T-helper 1 cell treated with Interleukin-12 subunit alpha and Interleukin-12 subunit beta and Interleukin-4 antibody, amounts not matched to agents 30 μg/mL and 1 μg/mL, for 36 hours (primary cell): ENCODE results near the gene TNFRSF17.

Experiments used
- H3K27ac Mint-ChIP-seq: one replicate; pipeline ENCODE4 v1.8.0; 2021; ENCODE audit warnings: mild to moderate bottlenecking, mixed read lengths
- H3K27me3 Mint-ChIP-seq: one replicate; pipeline ENCODE4 v1.8.0; 2021; ENCODE audit warnings: low read depth, mixed read lengths
- H3K36me3 Mint-ChIP-seq: one replicate; pipeline ENCODE4 v1.8.0; 2021; ENCODE audit warnings: low read depth, mixed read lengths
- H3K4me1 Mint-ChIP-seq: one replicate; pipeline ENCODE4 v1.8.0; 2021; ENCODE audit warnings: low read depth, mixed read lengths
- H3K4me3 Mint-ChIP-seq: one replicate; pipeline ENCODE4 v1.8.0; 2021; ENCODE audit warnings: mild to moderate bottlenecking, moderate library complexity, mixed read lengths
- H3K9me3 Mint-ChIP-seq: one replicate; pipeline ENCODE4 v1.8.0; 2021; ENCODE audit warnings: mixed read lengths

TNFRSF17 gene

DNA sequence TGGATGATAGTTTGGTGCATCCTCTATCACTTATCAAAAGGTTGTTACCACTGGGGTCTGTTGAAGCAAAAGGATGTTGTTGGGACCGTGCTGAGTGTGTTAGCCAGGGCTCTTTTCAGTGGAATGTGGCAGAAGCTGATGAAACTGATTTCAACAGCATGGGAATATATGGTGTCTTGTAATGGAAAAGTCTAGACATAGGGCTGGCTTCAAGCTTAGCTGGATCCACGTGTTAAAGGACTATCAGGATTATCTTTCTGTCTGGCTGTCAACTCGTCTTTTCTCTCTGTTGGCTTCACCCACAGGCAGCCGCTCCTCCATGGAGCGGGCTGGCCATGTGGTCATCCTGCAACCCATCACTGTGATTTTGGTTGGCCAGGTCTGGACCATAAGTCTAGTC is 20.2 kb downstream of the TNFRSF17 start:
- H3K4me1 Mint-ChIP-seq, result no peaks in the 10 kb centered on the region
- H3K4me3 Mint-ChIP-seq, result no peak overlapping the region
- no peaks in the 10 kb centered on the region for H3K9me3 Mint-ChIP-seq
- no peaks in the 10 kb centered on the region for H3K36me3 Mint-ChIP-seq
- H3K27ac Mint-ChIP-seq, result no peak overlapping the region
- H3K27me3 Mint-ChIP-seq, result no peaks in the 10 kb centered on the region

DNA sequence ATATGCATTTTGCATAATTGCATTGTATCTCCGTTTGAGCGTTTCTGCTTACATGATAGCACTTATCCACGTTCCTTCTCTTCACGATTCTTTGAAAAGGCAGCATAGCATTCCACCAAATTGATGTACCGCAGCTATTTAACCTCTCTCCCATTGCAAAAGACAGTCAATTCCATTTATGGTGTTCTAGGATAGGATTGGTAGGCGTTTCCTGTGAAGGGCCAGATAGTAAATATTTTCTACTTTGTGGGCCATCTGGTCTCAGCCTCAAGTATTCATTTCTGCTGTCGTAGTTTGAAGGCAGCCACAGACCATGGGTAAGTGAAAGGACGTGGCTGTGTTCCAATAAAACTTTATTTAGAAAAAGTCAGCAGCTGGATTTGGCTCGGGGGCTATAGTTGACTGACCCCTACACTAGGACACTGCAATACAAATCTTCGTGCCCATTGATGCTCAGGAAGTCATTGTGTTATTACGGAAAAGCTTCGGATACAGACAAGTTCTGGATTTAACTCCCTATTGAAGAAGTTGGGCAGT is 21.6 kb downstream of the TNFRSF17 start:
- H3K4me3 Mint-ChIP-seq, result no peak overlapping the region
- H3K9me3 Mint-ChIP-seq, result no peaks in the 10 kb centered on the region
- H3K27ac Mint-ChIP-seq, result no peak overlapping the region
- H3K36me3 Mint-ChIP-seq, result no peaks in the 10 kb centered on the region
- H3K27me3 Mint-ChIP-seq, result no peaks in the 10 kb centered on the region
- H3K4me1 Mint-ChIP-seq, result no peaks in the 10 kb centered on the region

DNA sequence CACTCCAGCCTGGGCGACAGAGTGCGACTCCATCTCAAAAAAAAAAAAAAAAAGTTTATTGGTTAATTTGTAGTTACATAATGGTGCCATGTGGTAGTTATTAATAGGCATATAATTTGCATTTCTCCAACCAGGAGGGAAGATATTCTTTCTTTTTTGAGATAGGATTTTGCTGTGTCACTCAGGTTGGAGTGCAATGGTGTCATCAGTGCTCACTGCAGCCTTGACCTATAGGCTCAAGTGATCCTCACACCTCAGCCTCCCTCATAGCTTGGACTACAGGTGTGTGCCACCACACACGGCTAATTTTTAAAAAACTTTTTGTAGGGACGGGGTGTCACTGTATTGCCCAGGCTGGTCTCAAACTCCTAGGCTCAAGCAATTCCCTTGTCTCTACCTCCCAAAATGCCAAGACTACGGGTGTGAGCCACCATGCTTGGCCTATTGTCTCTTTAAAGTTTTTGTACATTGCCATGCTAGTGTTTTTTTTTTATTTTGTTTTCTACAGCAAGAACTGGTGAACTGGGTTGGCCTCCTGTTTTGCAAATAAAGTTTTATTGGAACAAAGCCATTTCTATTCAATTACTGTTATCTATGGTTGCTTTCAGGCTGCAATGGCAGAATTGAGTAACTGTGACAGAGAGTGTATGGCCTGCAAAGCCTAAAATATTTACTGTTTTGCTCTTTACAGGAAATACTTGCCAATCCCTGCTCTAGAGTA is 23.4 kb downstream of the TNFRSF17 start:
- H3K4me1 Mint-ChIP-seq, result no peaks in the 10 kb centered on the region
- no peaks in the 10 kb centered on the region for H3K36me3 Mint-ChIP-seq
- H3K9me3 Mint-ChIP-seq, result no peaks in the 10 kb centered on the region
- no peaks in the 10 kb centered on the region for H3K27me3 Mint-ChIP-seq
- H3K4me3 Mint-ChIP-seq, result no peak overlapping the region
- no peak overlapping the region for H3K27ac Mint-ChIP-seq

DNA sequence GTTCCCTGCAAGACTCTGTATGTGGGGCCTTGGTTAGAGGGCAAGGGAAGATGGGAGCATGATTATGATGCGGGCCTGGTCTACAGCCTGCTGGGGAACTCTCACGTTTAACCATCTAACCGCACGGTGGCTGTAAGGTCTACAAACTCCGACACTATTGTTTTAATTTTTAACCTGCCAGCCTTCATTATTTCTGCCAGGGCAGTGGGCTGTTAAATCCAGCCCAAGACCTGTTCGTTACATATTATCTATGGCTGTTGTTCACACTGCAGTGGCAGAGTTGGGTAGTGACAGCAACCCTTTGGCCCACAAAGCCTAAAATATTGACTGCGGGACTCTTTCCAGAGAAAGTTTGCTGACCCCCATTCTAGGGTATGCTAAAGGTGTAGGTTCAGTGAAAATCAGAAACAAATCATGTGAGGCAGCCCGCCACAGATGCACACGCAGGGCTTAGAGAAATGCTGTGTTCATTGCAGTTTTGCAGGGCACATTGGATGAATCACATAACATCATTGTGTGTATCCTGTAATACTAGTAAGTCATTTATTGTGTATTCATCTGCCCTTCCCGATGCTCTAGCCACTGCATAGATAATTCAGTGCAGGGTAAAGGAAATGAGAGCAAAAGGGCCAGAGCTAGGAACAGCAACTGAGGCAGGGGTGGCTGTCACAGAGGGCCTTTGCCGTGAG is 25.8 kb downstream of the TNFRSF17 start:
- H3K4me3 Mint-ChIP-seq, result no peak overlapping the region
- no peaks in the 10 kb centered on the region for H3K9me3 Mint-ChIP-seq
- no peak overlapping the region for H3K27ac Mint-ChIP-seq
- peaks cover 2% of the 10 kb centered on the region for H3K4me1 Mint-ChIP-seq
- H3K36me3 Mint-ChIP-seq, result no peaks in the 10 kb centered on the region
- no peaks in the 10 kb centered on the region for H3K27me3 Mint-ChIP-seq

DNA sequence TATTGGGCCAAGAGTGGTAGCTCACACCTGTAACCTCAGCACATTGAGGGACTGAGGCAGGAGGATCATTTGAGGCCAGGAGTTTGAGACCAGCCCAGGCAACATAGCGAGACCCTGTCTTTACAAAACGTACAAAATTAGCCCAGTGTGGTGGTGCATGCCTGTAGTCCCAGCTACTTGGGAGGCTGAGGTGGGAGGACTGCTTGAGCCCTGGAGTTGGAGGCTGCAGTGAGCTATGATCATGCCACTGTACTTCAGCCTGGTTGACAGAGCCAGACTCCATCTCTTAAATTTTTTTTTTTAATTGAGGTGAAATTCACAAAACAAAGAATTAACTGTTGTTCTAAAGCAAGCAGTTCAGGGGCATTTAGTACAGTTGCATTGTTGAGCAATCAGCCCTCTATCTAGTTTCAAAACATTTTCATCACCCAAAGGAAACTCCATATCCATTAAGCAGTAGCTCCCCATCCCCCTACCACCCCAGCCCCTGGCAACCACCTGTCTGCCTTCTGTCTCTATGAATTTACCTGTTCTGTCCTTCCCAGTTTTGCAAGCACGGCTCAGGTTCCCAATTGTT is 27.1 kb downstream of the TNFRSF17 start:
- H3K9me3 Mint-ChIP-seq, result no peaks in the 10 kb centered on the region
- H3K4me1 Mint-ChIP-seq, result peaks cover 2% of the 10 kb centered on the region
- H3K36me3 Mint-ChIP-seq, result no peaks in the 10 kb centered on the region
- no peaks in the 10 kb centered on the region for H3K27me3 Mint-ChIP-seq
- no peak overlapping the region for H3K27ac Mint-ChIP-seq
- no peak overlapping the region for H3K4me3 Mint-ChIP-seq

DNA sequence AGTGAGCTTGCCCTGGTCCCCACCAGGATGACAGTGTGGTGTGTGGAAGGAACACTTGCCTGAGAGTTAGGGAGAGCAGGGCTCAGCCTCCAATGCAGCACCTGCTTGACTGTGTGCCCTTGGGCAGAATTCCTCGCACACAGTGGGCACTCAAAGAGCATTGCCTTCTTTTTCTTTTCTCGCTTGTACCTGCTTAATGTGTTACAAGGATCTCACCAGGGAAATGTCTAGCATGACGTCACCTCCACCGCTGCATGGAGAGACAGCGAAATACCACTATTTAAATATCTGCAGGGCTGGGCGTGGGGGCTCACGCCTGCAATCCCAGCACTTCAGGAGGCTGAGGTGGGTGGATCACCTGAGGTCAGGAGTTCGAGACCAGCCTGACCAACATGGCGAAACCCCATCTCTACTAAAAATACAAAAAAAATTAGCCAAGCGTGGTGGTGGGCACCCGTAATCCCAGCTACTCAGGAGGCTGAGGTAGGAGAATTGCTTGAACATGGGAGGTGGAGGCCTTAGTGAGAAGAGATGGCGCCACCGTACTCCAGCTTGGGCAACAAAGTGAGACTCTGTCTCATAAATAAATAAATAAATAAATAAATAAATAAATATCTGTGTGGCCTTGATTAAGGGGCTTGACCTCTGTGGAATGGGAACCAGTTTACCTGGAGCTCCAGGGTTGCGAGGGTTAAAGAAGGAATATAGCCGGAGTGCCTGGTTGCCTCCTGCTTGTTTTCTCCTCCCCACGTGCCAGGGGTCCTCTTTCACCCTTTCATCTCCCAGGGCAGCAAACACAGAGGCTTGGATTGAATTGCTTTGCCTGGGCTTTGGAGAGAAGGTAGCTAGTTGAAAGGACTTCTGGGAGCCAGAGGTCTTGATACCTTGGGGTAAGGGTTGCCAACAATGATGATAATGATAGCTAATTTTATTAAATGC is 27.8 kb downstream of the TNFRSF17 start:
- Mint-ChIP-seq H3K27me3 (no peaks in the 10 kb centered on the region), H3K4me3 (no peak overlapping the region), H3K4me1 (peaks cover 2% of the 10 kb centered on the region), H3K27ac (no peak overlapping the region), H3K9me3 (no peaks in the 10 kb centered on the region), H3K36me3 (no peaks in the 10 kb centered on the region)

DNA sequence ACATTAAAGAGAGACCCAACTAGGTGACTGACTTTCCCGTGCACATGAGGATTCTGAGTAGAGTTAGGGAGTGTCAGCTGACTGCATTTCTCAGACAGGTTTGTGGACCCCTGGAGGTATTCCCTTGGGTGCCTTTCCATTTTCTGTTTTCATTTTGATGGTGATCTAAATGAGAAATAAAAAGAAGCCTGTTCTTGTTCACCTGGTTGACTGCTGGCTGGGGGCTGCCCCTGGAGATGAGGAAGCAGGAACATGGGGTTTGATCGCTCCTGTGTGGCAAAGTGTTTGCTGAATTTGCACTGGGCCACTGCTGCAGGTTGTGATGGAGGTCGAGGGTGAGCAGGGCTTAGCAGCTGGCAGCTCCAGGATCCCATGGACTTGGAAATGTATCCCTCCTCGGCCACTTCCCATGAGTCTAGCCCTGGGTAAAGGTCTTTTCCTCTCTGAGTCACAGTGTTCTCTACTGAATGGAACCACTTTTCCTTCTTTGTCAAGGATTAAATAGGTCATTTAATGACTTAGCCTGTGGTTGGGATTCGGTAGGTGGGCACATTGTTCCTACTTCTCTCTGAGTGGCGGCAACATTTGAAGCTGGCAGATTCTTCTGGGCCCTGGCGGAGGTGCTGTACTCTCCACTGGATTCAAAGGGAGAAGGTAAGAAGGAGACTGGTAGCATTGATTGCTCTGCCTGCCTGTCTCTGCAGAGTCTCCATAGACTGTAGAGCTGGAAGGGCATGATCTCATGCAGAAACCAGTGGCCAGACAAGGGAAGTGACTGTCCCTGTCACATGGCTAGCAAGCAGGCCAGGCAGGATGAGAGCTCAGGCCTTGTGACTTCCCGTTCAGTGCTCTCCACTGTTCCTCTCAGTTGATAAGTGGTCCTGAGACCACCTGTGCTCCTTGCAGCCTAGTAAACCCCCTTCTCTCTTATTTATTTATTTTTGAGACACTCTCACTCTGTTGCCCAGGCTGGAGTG is 29.4 kb downstream of the TNFRSF17 start:
- Mint-ChIP-seq H3K4me1 (peaks cover 2% of the 10 kb centered on the region), H3K36me3 (no peaks in the 10 kb centered on the region), H3K27ac (no peak overlapping the region), H3K27me3 (no peaks in the 10 kb centered on the region), H3K9me3 (no peaks in the 10 kb centered on the region), H3K4me3 (no peak overlapping the region)

DNA sequence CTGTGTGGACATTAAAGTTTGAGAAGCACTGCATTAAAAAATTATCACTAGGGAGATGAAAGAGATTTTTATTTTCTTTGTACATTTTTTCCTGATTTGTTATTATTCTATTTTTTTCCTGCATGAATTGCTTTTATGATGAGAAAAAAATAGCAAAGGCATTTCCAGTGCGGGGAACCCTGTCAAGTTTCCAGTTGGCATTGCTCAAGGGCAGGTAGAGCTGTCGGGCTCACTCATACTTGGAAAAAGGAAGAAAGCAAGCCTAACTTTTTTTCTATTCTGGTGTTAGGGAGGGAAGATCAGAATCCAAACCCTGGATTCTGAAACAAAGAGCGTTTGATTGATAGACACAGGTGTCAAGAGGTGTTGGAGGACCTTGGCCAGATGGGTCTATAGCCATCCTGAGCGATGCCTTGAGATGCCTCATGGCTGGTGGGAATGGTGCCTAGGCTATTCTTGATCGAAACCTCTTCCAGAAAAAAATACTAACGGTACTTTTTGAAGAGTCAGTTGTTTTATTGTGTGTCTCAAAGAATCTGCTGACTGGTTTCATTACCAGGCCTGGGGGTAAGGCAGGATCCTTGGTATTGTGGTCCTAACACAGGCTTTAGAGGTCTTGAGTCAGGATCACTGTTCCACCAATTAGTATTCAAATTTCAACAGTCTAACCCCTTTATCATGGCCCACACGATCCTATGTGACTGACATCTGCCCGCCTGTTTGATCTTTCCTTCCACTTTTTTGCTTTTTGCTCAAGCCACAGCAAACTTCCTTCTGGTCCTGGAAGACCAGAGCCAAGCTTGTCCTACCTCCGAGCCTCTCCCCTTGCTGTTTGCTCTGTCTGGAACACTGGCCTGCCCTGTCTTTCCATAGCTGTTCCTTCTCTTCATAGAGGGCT is 31.7 kb downstream of the TNFRSF17 start:
- Mint-ChIP-seq H3K4me1 (peaks cover 2% of the 10 kb centered on the region), H3K9me3 (no peaks in the 10 kb centered on the region), H3K4me3 (no peak overlapping the region), H3K27ac (no peak overlapping the region), H3K36me3 (no peaks in the 10 kb centered on the region), H3K27me3 (no peaks in the 10 kb centered on the region)

DNA sequence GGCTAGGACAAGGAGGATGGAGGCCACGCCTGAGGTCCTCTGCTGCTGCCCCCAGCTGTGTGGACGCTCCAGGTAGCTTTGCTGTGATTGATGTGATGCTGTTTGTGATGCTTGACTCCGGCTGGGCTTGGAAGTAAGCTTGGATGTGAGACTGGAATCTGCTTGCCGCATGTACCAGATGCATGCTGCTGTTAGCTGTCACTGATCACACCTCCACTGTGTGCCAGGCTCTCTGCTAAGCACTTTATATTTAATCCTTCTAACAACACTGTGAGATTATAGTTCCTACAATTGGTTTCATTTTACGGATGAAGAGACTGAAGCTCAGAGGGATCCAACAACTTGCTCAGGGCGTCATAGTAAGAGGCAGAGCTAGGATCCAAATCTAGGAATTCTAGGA is 35.0 kb downstream of the TNFRSF17 start:
- Mint-ChIP-seq H3K36me3 (no peaks in the 10 kb centered on the region), H3K4me1 (no peaks in the 10 kb centered on the region), H3K27me3 (no peaks in the 10 kb centered on the region), H3K27ac (no peak overlapping the region), H3K4me3 (no peak overlapping the region), H3K9me3 (no peaks in the 10 kb centered on the region)

DNA sequence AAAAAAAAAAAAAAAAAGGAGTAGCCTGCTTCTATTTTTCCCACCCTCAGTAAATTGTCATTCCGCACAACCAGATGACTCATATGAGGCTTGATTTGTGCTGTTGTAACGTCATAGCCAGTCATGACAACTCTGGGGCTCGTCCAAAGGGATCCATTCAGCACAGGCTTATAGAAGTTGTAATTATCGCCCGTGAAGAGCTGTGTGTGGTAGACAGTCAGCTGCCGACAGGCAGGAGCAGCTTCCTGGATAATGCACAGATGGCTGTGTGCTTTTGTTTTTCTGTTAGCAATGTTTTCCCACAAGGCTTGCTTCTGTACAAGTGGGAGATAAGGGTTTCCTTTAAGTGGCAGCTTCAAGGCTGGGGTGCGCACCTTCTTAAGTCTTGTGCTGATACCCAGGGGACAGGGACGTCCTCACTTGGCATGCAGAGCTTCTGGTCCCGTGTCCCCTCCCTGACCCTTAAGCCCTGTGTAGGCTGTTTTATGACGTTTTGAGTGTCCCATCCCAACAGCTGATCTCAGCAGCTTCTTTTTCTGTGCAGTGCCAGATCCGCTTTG is 37.5 kb downstream of the TNFRSF17 start:
- Mint-ChIP-seq H3K9me3 (no peaks in the 10 kb centered on the region), H3K4me1 (no peaks in the 10 kb centered on the region), H3K27me3 (no peaks in the 10 kb centered on the region), H3K27ac (no peak overlapping the region), H3K36me3 (no peaks in the 10 kb centered on the region), H3K4me3 (no peak overlapping the region)

DNA sequence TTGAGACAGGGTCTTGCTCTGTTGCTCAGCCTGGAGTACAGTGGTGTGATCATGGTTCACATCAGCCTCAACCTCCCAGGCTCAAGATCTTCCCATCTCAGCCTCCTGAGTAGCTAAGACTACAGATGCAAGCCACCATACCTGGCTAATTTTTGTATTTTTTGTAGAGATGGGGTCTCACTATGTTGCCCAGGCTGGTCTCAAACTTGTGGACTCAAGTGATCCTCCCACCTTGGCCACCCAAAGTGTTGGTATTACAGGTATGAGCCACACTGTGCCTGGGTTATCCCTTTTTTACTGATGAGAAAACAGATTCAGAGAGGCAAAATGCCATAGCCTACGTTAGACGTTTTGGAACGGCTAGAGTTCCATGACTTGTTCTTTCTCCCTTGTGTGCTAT is 41.6 kb downstream of the TNFRSF17 start:
- Mint-ChIP-seq H3K27ac (no peak overlapping the region), H3K9me3 (no peaks in the 10 kb centered on the region), H3K27me3 (no peaks in the 10 kb centered on the region), H3K4me3 (no peak overlapping the region), H3K4me1 (peaks cover 4% of the 10 kb centered on the region), H3K36me3 (no peaks in the 10 kb centered on the region)

DNA sequence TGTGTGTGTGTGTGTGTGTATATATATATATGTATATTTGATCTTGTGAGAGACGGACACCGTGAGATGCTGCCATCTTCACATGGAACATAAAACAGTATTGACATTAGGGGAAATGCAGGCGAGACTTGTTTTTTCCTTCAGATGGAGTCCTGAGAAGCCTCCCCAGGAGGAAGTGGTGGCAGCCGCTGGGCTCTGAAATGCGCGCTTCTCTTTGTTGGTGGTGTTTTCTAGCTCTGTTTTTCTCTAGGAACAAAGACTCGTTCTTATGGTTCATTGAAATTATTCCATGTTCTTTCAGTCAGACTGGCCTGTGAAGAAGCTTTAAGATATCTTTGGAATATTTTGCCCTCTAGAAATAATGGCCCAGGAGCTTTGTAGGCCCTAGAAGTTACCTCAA is 44.5 kb downstream of the TNFRSF17 start:
- Mint-ChIP-seq H3K9me3 (no peaks in the 10 kb centered on the region), H3K27ac (no peak overlapping the region), H3K36me3 (no peaks in the 10 kb centered on the region), H3K4me1 (peaks cover 4% of the 10 kb centered on the region), H3K27me3 (no peaks in the 10 kb centered on the region), H3K4me3 (no peak overlapping the region)
